NCI-H510A (cell line): Measurements from ENCODE around the gene GFER.

ENCODE experiments used
- DNase-seq: peaks from one replicate; lab custom pipeline; 2025; lab: John Stamatoyannopoulos, UW

GFER gene

GRCh38 chr16:1974157-1975070, 9.6 kb upstream of the GFER start:
- no peak for DNase-seq

GRCh38 chr16:1975432-1976215, 8.4 kb upstream of the GFER start:
- no peak for DNase-seq

DNA sequence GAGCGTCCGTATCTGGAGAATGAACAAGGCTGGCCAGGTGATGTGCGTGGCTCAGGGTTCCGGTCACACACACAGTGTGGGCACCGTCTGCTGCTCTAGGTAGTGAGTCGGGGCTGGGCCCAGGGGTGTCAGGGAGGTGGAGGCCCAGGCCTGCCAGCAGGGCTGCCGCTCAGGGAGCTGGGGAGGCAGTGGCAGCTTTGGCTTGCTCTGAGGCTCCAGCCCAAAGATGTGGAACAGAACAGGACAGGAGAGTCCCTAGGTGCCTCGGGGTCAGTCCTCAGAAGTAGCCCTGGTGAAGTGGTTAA, 7.8 kb upstream of the GFER start:
- DNase-seq: no peak

DNA sequence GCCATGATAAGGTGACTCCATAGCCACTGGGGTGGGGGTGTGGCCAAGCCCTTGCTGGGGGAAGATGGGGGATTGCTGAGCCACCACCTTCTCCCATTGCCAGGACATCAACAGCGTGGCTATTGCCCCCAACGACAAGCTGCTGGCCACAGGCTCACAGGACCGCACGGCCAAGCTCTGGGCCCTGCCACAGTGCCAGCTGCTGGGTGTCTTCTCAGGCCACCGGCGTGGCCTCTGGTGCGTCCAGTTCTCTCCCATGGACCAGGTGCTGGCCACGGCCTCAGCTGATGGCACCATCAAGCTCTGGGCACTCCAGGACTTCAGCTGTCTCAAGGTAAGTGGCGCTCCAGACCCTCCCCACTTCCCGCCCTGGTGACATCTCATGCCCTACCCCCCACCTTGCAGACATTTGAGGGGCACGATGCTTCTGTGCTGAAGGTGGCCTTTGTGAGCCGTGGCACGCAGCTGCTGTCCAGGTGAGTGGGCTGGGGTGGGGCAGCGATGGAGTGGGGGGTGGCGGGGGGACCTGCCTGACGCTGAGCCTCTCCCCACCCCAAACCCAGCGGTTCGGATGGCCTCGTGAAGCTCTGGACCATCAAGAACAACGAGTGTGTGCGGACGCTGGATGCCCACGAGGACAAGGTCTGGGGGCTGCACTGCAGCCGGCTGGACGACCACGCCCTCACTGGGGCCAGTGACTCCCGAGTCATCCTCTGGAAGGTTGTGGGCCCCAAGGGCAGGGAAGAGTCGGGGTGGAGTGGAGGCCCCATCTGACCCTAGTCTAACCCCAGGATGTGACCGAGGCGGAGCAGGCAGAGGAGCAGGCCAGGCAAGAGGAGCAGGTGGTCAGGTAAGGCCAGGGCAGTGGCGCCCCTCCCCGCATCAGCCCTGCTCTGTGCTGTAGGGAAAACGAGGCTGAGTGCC, 6.8 kb upstream of the GFER start:
- no peak for DNase-seq

DNA sequence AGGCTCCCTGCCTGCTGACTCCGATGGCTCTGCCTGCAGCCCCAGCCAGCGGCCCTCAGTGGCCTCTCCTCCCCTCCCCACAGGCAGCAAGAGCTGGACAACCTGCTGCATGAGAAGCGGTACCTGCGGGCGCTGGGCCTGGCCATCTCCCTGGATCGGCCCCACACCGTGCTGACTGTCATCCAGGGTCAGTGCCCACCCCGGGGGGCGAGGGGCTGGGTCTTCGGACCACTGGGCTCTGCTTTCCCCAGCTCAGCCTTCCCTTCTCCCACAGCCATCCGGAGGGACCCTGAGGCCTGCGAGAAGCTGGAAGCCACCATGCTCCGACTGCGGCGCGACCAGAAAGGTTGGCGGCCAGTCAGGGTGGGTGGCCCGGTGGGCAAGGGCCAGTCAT, 6.1 kb upstream of the GFER start:
- DNase-seq: no peak

DNA sequence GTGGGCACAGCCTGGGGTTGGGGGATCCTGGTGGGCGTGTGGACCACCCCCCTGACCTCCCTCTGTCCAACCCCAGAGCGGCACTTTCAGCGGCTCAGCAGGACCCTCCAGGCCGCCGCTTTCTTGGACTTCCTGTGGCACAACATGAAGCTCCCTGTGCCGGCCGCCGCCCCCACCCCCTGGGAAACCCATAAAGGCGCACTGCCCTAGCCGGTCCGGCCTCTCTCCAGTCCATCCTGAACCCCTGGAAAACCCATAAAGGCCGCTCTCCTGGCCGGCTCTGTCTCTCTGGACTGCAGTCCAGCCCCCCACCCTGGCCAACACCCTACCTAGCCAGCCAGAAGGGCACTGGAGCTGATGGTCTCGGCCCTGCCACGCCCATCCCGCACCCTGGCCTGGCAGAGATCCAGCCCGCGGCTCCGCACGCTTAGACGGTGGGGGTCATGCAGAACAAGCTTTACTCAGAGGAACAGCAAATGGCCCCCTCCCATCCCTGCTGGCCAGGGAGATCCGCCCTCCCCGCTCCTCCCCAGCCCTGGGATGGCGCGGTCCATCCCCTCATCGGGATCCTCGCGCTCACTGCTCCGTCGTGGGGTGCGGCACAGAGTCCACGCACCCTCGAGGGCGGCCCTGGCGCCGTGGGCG, 5.4 kb upstream of the GFER start:
- no peak for DNase-seq

GRCh38 chr16:1979271-1980029, 4.5 kb upstream of the GFER start:
- no peak for DNase-seq

GRCh38 chr16:1980030-1980769, 3.8 kb upstream of the GFER start:
- no peak for DNase-seq

- DNase-seq: no peak
Measured at GRCh38 chr16:1980770-1981087, 3.3 kb upstream of the GFER start.

GRCh38 chr16:1981398-1981836, 2.6 kb upstream of the GFER start, which contains the start of gene NOXO1:
TSS of gene NOXO1 (minus strand) at chr16:1981469. CDS start at chr16:1981179, 290 bp downstream.
- DNase-seq: no peak

GRCh38 chr16:1982013-1982433, 2.0 kb upstream of the GFER start:
- DNase-seq: no peak

GRCh38 chr16:1982991-1983543, 926 bp upstream of the GFER start:
- DNase-seq: no peak

DNA sequence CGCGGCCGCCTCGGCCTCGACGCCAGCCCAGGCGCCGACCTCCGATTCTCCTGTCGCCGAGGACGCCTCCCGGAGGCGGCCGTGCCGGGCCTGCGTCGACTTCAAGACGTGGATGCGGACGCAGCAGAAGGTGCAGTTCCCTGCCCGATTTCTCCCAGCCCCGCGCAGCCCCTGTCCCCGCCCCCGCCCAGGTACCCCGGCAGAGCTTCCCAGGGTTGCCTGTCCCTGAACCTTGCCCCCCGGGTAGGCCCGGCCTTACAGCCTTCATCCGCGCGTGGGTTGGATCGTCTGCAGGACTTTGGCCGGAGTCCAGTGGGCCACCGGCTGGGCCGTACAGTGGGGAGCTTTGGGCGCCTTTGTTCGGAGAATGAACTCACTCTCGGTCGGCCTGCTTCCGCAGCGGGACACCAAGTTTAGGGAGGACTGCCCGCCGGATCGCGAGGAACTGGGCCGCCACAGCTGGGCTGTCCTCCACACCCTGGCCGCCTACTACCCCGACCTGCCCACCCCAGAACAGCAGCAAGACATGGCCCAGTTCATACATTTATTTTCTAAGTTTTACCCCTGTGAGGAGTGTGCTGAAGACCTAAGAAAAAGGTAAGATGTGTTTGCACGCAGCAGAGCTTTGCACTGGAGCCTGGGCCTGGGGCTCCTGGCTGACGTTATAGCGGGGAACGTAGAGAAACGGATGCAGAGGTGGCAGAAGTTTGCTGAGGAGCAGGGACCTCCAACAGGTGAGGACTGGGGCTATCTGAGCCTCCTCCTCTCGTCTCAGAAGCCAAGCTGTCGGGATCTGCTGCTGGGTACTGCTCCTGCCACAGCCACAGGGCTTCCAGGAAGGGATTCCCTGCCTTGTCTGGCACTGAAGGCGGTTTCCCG, 593 bp downstream of the GFER start:
- DNase-seq: no peak

- DNase-seq: no peak
Measured at GRCh38 chr16:1985466-1986150, 1.6 kb downstream of the GFER start.

DNA sequence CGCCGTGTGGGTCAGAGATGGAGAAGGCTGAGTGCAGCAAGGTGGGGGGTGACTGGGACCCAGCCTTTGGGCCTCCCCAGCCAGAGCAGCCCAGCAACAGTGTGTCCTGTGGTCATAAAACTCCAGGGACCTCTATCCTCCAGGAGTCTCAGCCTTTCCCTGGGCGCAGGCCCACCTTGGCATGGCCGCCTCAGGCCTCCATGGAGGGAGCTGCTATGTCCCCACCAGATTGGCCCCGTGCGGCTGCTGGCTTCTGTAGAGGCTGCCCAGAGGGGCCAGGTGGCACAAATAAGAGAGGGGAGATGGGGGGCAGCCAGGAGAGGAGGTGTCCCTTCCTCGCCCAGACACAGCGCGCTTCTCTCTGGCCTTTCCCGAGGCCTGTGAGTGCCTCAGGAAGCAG, 3.2 kb downstream of the GFER start:
- DNase-seq: no peak

DNA sequence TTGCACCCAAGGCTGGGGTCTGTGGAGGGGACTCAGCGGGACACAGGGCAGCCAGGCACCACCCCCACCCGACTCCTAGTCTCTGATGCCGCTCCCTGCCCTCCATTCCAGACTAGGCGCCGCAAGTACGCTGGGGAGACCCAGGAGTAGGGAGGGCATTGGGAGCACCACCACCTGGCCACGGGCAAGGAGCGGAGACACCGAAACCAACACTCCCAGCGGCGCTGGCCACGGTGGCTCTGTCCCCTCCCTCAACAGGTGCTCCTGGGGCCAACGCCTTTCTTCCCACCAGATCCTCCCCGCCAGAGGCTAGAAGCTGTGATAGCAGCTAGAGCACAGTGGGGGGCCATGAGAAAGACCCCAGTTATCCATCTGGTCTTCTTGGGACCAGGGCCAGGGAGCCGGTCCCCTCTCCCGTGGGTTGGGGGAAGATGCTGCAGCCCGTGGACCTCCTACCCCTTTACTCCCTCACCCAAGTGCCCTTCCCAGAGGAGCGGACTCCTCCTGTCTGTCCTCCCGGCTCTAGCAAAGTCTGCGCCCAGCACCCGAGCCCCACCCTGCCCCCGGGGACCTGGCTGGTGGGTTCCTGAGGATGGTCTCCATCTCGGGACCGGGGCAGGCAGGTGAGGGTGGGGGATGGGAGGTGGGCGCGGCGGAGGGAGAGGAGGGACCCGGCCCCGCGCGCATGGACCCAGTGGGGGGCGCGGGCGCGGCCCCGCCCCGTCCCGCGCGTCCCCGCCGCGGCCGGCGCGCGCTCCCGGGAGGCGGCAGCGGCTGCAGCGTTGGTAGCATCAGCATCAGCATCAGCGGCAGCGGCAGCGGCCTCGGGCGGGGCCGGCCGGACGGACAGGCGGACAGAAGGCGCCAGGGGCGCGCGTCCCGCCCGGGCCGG, 5.5 kb downstream of the GFER start, which contains the start of gene SYNGR3:
Gene SYNGR3, plus strand, starts transcription at position 762 of the 892 bp plus-strand sequence. CDS start 133 bp downstream, outside the sequence.
- DNase-seq: no peak

DNA sequence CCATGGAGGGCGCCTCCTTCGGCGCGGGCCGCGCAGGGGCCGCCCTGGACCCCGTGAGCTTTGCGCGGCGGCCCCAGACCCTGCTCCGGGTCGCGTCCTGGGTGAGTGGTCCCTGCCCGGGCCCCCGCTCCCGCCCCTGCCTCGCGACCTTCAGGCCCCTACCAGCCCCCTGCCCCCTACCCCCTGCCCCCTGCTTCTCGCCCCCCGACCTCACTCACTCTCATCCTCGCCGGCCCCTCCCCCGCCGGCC, 6.0 kb downstream of the GFER start:
- DNase-seq: no peak
